ENCODE data around the gene DACT3.

- TF ChIP-seq, protein P1, sequence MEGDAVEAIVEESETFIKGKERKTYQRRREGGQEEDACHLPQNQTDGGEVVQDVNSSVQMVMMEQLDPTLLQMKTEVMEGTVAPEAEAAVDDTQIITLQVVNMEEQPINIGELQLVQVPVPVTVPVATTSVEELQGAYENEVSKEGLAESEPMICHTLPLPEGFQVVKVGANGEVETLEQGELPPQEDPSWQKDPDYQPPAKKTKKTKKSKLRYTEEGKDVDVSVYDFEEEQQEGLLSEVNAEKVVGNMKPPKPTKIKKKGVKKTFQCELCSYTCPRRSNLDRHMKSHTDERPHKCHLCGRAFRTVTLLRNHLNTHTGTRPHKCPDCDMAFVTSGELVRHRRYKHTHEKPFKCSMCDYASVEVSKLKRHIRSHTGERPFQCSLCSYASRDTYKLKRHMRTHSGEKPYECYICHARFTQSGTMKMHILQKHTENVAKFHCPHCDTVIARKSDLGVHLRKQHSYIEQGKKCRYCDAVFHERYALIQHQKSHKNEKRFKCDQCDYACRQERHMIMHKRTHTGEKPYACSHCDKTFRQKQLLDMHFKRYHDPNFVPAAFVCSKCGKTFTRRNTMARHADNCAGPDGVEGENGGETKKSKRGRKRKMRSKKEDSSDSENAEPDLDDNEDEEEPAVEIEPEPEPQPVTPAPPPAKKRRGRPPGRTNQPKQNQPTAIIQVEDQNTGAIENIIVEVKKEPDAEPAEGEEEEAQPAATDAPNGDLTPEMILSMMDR (conservative IDR thresholded peaks at IDR 0.05; ENCODE audit: low read length) = no peak
- no peak for TF ChIP-seq EZH2phosphoT487 (IDR thresholded peaks at IDR 0.05; ENCODE audit: borderline replicate concordance)
These were observed at the start of gene DACT3 for GRCh38 chr19:46661020-46661731.

Data from Loucy (cell line).